BLaER1 treated with 17β-estradiol and CSF1 and Interleukin-3, amounts not matched to agents 10 nM and 100 nM (cell line): Measurements from ENCODE around the gene FGF9.

Source experiments
- H3K27ac ChIP-seq, 11 experiments: shearing (Covaris generic); formaldehyde crosslinking; 2 replicates each; pipeline ENCODE4 v1.8.1; 2022
- H3K27me3 ChIP-seq, 11 experiments: shearing (Covaris generic); formaldehyde crosslinking; 2 replicates each; pipeline ENCODE4 v1.8.1; 2022
- H3K36me3 ChIP-seq, 11 experiments: shearing (Covaris generic); formaldehyde crosslinking; 2 replicates each; pipeline ENCODE4 v1.8.1; 2022
- H3K4me1 ChIP-seq, 10 experiments: shearing (Covaris generic); formaldehyde crosslinking; 2 replicates each; pipeline ENCODE4 v1.8.1; 2022
- H3K4me2 ChIP-seq, 11 experiments: shearing (Covaris generic); formaldehyde crosslinking; 2 replicates each; pipeline ENCODE4 v1.8.1; 2022
- H3K4me3 ChIP-seq, 10 experiments: shearing (Covaris generic); formaldehyde crosslinking; 2 replicates each; pipeline ENCODE4 v1.8.1; 2022
- H3K9ac ChIP-seq, 11 experiments: shearing (Covaris generic); formaldehyde crosslinking; 2 replicates each; pipeline ENCODE4 v1.8.1; 2022
- H3K9me3 ChIP-seq, 11 experiments: shearing (Covaris generic); formaldehyde crosslinking; replicated peaks in 1 of 11; 2 replicates each; pipeline ENCODE4 v1.8.1; 2022
- H4K20me1 ChIP-seq, 11 experiments: shearing (Covaris generic); formaldehyde crosslinking; 2 replicates each; pipeline ENCODE4 v1.8.1; 2022
- Cebpa-rat ChIP-seq, 11 experiments: shearing (Covaris generic); IDR thresholded peaks; 2 replicates each; pipeline ENCODE4 v1.8.1; 2022

FGF9 gene

DNA sequence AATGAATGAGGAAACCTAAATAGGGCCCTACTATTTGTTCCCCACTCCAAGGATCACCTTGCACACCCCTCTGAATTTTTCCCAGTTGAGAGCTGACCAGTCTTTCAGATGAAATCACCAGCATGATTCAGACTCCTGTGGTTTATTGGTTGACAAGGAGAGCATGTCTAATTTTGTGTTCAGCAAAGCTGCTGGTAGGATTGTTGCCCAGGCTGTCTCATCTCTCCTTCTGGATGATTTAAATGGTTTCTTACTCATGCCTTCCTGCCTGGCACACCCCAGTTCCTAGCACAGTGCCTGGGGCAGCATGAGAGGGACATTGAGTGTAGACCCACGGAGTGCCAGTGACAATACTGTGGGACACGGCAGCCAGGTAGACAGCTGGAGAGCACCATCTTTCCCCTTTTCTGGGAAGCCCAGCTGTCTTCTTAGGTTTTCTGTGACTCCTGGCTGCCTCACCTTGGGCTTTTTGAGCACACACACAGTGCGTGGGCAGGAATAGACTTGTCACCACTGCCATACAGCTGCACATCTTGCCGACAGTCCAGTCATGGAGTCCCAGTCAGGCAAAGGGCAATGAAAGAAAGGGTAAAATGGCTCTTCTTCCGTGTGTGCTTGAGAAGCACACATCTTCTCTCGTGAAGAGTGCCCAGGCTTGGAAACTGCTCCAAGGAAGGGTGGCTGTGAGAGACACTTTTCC lies 12.3 kb downstream of the FGF9 start:
- H3K9ac ChIP-seq = 0 out of 22 replicates have a peak overlapping the region, but pooled peaks of 1 of the 11 experiments have one; percentile 14
- no peak for TF ChIP-seq Cebpa-rat (IDR thresholded peaks at IDR 0.05)
- H3K4me1 ChIP-seq = peaks cover 9 to 87% (median 57%) of the 10 kb centered on the region in 10 experiments
- H3K4me3 ChIP-seq = no peak overlapping the region
- H3K4me2 ChIP-seq = peak overlapping the region; percentile 8 to 67 (median 48); a peak in 21 of 22 replicates
- no peaks in the 10 kb centered on the region for H3K27me3 ChIP-seq
- H3K27ac ChIP-seq = peak overlapping the region in 9 of 11 experiments; percentile 0 to 46 (median 35); a peak in 9 of 22 replicates
- H3K36me3 ChIP-seq = peaks cover 0 to 100% (median 84%) of the 10 kb centered on the region in 11 experiments; a peak in 18 of 22 replicates
- H4K20me1 ChIP-seq = peaks cover 0 to 98% (median 80%) of the 10 kb centered on the region in 11 experiments; a peak in 14 of 22 replicates
- no peaks in the 10 kb centered on the region for H3K9me3 ChIP-seq

DNA sequence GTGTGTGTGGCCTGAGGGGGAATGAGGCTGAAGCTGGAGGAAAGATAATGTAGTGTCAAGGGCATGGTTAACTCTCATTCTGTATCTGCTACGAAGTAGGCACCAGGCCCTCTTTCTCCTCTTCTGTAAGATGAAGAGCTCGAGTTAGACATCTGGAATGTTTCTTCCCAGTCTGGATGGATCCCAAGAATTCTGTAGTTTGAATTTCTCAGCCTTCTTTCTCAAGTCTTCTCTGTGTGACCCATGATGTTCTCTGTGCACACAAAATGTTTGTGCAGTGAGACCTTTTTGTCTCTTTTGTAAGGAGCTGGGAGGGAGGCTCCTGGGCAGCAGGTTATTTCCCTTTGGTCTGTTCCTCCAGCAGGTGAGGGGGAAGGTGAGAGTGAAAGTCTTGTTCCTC lies 13.7 kb downstream of the FGF9 start:
- peaks cover 0 to 100% (median 88%) of the 10 kb centered on the region in 11 experiments; a peak in 18 of 22 replicates for H3K36me3 ChIP-seq
- H3K4me2 ChIP-seq = peak overlapping the region in 8 of 11 experiments; percentile 41 to 61 (median 47); a peak in 16 of 22 replicates
- H3K27me3 ChIP-seq = no peaks in the 10 kb centered on the region
- TF ChIP-seq Cebpa-rat (IDR thresholded peaks at IDR 0.05) = no peak
- peaks cover 0 to 98% (median 86%) of the 10 kb centered on the region in 11 experiments; a peak in 14 of 22 replicates for H4K20me1 ChIP-seq
- H3K9me3 ChIP-seq = no peaks in the 10 kb centered on the region
- H3K4me1 ChIP-seq = peaks cover 9 to 84% (median 56%) of the 10 kb centered on the region in 10 experiments
- H3K4me3 ChIP-seq = no peak overlapping the region
- 0 out of 22 replicates have a peak overlapping the region, but pooled peaks of 1 of the 11 experiments have one; percentile 2 for H3K9ac ChIP-seq
- H3K27ac ChIP-seq = peak overlapping the region in 1 of 11 experiments; percentile 10; a peak in 3 of 22 replicates

DNA sequence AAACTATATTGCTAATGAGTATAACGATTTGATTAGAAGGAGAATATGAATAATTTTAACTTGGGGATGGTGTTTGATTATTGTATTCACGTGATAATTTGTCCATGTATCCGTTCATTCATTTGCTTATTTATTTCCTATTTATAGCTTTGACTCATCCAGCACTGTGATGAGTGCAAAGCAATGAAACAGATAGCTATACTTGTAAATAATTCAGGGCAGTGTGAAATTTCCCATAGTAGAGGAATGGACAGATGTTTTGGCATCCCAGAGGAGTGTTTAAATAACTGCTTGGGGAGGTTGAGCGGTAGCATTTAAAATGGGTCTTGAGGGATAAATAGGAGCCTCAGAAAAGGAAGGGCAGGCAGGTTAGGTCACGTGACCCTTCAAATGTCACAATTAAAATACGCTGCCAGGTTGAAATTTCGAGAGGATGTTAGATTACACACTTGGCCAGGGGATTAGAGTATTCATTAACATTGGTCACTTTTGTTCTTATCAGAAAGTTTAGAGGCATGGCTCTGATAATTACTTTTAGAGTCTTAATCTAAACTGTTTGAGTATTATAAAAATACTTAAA lies 14.7 kb downstream of the FGF9 start:
- Histone ChIP-seq H3K9ac (no peak overlapping the region), H3K4me3 (no peak overlapping the region), H3K36me3 (peaks cover 0 to 100% (median 94%) of the 10 kb centered on the region in 11 experiments; a peak in 18 of 22 replicates), H3K4me2 (peak overlapping the region in 2 of 11 experiments; percentile 12 to 19; a peak in 2 of 22 replicates), H3K9me3 (no peaks in the 10 kb centered on the region), H3K27ac (no peak overlapping the region), H4K20me1 (peaks cover 0 to 99% (median 87%) of the 10 kb centered on the region in 11 experiments; a peak in 14 of 22 replicates), H3K4me1 (peaks cover 19 to 90% (median 63%) of the 10 kb centered on the region in 10 experiments), H3K27me3 (no peaks in the 10 kb centered on the region)
- TF ChIP-seq Cebpa-rat (IDR thresholded peaks at IDR 0.05) = no peak

DNA sequence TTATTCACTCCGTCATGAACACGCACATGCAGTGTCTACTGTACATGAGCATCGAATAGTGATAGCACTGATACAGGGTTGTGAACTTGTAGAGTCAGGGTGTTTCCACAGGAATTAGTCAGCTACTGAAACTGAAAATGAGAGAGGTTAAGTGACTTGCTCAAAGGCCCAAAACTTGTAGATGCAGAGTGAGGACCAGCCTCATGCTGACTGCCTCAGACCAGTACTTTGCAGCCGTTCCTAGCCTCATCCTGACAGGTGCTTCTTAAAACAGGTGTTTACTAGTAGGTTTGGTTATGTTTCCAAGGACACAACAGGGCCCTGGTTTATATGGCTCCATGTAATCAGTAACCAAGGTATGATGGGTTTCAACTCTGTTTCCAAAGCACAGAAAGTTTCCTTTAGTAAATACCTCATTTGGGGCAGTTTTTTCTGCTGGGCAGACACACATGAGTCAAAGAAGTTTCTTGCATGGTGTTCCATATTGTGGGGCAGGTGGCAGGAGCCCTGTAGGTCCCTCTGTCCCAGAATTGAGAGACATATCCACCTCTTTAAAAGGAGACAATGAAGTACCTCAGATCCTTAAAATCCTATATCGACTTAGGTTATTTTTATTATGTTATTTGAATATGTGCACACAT lies 16.0 kb downstream of the FGF9 start:
- no peak for TF ChIP-seq Cebpa-rat (IDR thresholded peaks at IDR 0.05)
- H4K20me1 ChIP-seq = peaks cover 0 to 100% (median 88%) of the 10 kb centered on the region in 11 experiments; a peak in 14 of 22 replicates
- H3K4me3 ChIP-seq = no peak overlapping the region
- H3K4me1 ChIP-seq = peaks cover 28 to 88% (median 73%) of the 10 kb centered on the region in 10 experiments
- H3K27ac ChIP-seq = no peak overlapping the region
- no peaks in the 10 kb centered on the region for H3K9me3 ChIP-seq
- H3K36me3 ChIP-seq = peaks cover 0 to 100% (median 94%) of the 10 kb centered on the region in 11 experiments; a peak in 18 of 22 replicates
- H3K9ac ChIP-seq = no peak overlapping the region
- no peaks in the 10 kb centered on the region for H3K27me3 ChIP-seq
- peak overlapping the region in 4 of 11 experiments; percentile 3 to 30 (median 18); a peak in 2 of 22 replicates for H3K4me2 ChIP-seq

DNA sequence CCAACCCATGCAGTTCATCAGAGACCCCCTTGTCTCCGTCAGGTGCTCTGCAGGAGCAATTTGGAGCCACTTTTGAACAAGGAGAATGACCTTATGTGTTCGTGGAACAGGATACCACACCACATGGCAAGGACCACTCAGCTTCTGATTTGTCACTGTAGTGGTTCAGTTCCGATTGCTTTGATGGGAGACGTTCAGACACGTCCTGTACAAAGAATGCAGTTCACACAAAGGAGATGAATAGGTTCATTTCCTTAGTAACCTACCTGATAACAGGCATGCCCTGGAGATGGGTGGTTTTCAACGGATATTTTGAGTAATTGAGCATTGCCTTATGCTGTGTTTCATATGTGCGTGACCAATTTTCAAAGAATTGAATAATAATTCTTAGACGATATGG lies 17.2 kb downstream of the FGF9 start:
- no peak for TF ChIP-seq Cebpa-rat (IDR thresholded peaks at IDR 0.05)
- Histone ChIP-seq H3K36me3 (peaks cover 2 to 100% (median 100%) of the 10 kb centered on the region in 11 experiments; a peak in 17 of 22 replicates), H3K9ac (no peak overlapping the region)

DNA sequence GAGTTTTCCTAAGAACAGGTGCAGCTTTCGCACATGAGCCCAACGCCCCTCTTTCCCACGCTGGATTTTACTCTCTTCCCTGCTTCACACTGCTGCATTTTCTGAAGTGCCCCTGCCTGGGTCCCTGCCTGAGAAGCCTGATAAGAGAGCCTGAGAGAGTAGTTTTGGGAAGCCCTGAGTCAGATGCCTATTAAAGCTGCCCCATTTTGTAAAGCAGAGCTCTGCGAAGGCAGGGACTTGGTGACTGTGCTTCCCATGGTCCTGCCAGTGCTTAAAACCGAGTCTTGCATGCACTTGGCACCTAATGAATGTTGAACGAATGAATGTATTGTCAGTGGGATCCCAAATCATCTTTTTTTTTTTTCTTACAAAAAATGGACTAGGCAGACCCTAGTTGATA lies 18.2 kb downstream of the FGF9 start:
- Histone ChIP-seq H3K36me3 (peaks cover 4 to 100% (median 100%) of the 10 kb centered on the region in 11 experiments; a peak in 17 of 22 replicates), H3K9ac (peak overlapping the region in 1 of 11 experiments; percentile 3; a peak in 1 of 22 replicates), H3K27ac (no peak overlapping the region), H3K4me2 (peak overlapping the region in 7 of 11 experiments; percentile 17 to 52 (median 38); a peak in 9 of 22 replicates), H3K9me3 (no peaks in the 10 kb centered on the region), H3K4me3 (no peak overlapping the region), H4K20me1 (peaks cover 0 to 100% (median 96%) of the 10 kb centered on the region in 11 experiments; a peak in 14 of 22 replicates), H3K4me1 (peaks cover 19 to 82% (median 68%) of the 10 kb centered on the region in 10 experiments), H3K27me3 (no peaks in the 10 kb centered on the region)
- no peak for TF ChIP-seq Cebpa-rat (IDR thresholded peaks at IDR 0.05)

More for the DNA sequence above, 17.2 kb downstream of the FGF9 start:
- no peak overlapping the region for H3K4me2 ChIP-seq
- no peaks in the 10 kb centered on the region for H3K9me3 ChIP-seq
- H4K20me1 ChIP-seq = peaks cover 0 to 100% (median 96%) of the 10 kb centered on the region in 11 experiments; a peak in 14 of 22 replicates
- peak overlapping the region in 1 of 11 experiments; percentile 0; a peak in 1 of 22 replicates for H3K27ac ChIP-seq
- no peak overlapping the region for H3K4me3 ChIP-seq
- H3K4me1 ChIP-seq = peaks cover 25 to 82% (median 70%) of the 10 kb centered on the region in 10 experiments
- no peaks in the 10 kb centered on the region for H3K27me3 ChIP-seq

DNA sequence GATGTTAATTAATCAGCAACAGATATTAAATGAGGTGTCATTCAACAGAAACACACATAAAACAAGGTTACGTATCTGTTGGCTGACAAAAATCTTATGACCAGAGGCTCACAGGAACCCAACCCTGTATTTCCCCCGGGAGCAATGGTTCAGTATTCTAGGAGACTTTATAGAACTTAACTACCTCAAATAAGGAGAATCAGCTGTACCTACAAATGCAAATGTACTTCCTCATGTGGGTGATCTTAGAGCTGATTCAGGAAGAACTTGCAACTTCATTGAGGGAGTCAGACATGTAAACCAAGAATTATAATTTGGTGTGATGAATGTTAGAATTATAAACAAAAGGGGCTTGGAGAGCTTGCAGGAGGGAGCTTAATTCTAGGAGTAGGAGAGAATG lies 20.1 kb downstream of the FGF9 start:
- H3K9me3 ChIP-seq = no peaks in the 10 kb centered on the region
- peaks cover 0 to 98% (median 79%) of the 10 kb centered on the region in 11 experiments; a peak in 13 of 22 replicates for H4K20me1 ChIP-seq
- H3K27me3 ChIP-seq = no peaks in the 10 kb centered on the region
- H3K9ac ChIP-seq = no peak overlapping the region
- H3K27ac ChIP-seq = peak overlapping the region in 2 of 11 experiments; percentile 19 to 39; a peak in 4 of 22 replicates
- H3K4me1 ChIP-seq = peaks cover 18 to 80% (median 72%) of the 10 kb centered on the region in 10 experiments
- H3K36me3 ChIP-seq = peaks cover 4 to 100% (median 96%) of the 10 kb centered on the region in 11 experiments; a peak in 17 of 22 replicates
- peak overlapping the region; percentile 17 to 52 (median 33); a peak in 19 of 22 replicates for H3K4me2 ChIP-seq
- no peak overlapping the region for H3K4me3 ChIP-seq
- TF ChIP-seq Cebpa-rat (IDR thresholded peaks at IDR 0.05) = no peak

DNA sequence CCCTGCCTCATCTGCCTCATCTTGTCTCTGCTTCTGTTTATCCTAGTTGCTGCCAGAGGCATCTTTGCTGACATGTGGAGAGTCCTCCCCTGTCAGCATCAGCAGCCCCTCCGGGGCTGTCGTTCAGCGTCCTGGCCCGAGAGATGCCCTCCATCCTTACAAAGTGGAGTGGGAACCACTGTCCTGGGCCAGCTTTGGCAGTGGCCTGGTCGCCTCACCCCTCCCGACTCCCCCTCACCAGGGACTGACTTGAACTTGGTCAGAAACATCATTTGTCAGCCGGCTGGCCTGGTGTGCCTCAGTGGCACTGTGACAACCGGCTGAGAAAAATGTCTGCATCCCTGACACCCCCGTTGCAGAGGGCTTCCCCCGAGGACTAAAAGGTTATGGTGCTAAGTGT lies 20.6 kb downstream of the FGF9 start:
- Histone ChIP-seq H3K9ac (0 out of 22 replicates have a peak overlapping the region, but pooled peaks of 1 of the 11 experiments have one; percentile 13), H3K9me3 (no peaks in the 10 kb centered on the region), H3K36me3 (peaks cover 4 to 100% (median 94%) of the 10 kb centered on the region in 11 experiments; a peak in 17 of 22 replicates), H3K27me3 (no peaks in the 10 kb centered on the region), H3K4me1 (peaks cover 18 to 80% (median 74%) of the 10 kb centered on the region in 10 experiments), H3K27ac (peak overlapping the region in 3 of 11 experiments; percentile 19 to 39 (median 19); a peak in 2 of 22 replicates), H3K4me2 (peak overlapping the region in 9 of 11 experiments; percentile 2 to 52 (median 33); a peak in 12 of 22 replicates), H4K20me1 (peaks cover 0 to 98% (median 73%) of the 10 kb centered on the region in 11 experiments; a peak in 13 of 22 replicates), H3K4me3 (no peak overlapping the region)
- no peak for TF ChIP-seq Cebpa-rat (IDR thresholded peaks at IDR 0.05)
